ENCODE measurements around the gene MIXL1. TPM values are rescaled to one million over a fixed set of nuclear protein-coding genes. Genes with fewer than 3 reads are reported as not detected.
"Not testable (repeated sequence)": the region's sequence is repeated elsewhere in the genome, so short reads cannot be mapped to it uniquely, and the experiment has no call there.

Gene MIXL1
- total and polyA plus RNA-seq, 2 experiments from 2014 or later: not detected

GRCh38 chr1:226199971-226200370 is 23.5 kb upstream of the MIXL1 start:
- H4K20me1 ChIP-seq (ENCODE audit: insufficient read depth): no peaks in the 10 kb centered on the region
- no peak for DNase-seq
- H3K27ac ChIP-seq: no peak overlapping the region
- H3F3A ChIP-seq (ENCODE audit: insufficient read depth): no peaks in the 10 kb centered on the region
- H3K9me2 ChIP-seq (ENCODE audit: insufficient read depth): no peaks in the 10 kb centered on the region
- no peaks in the 10 kb centered on the region for H3K79me2 ChIP-seq (ENCODE audit: insufficient read depth)
- H3K36me3 ChIP-seq (ENCODE audit: low read depth): no peaks in the 10 kb centered on the region
- WGBS, 2 experiments (ENCODE audit: low coverage in 1 of 2, low lambda C conversion rate in 2 of 2, missing lambda C conversion rate in 2 of 2): 28 to 41% methylated on average over 2 of the region's 2 CpGs
- in situ Hi-C loops (cut with MboI): no loop called here
- TF ChIP-seq EZH2phosphoT487 (IDR thresholded peaks at IDR 0.05; ENCODE audit: insufficient read depth, low read depth): no peak
- no peak overlapping the region for H3K9ac ChIP-seq
- H3K4me2 ChIP-seq (ENCODE audit: unreplicated experiment): no peak overlapping the region
- no peaks in the 10 kb centered on the region for H3K4me1 ChIP-seq (ENCODE audit: insufficient read depth)
- H3K9me3 ChIP-seq (ENCODE audit: low read depth): no peaks in the 10 kb centered on the region
- no peak overlapping the region for H2AFZ ChIP-seq
- no peaks in the 10 kb centered on the region; the same call in 1 of the 2 replicates for H3K27me3 ChIP-seq (replicated peaks; ENCODE audit: insufficient read depth)
- H3K4me3 ChIP-seq: no peak overlapping the region

- TF ChIP-seq EZH2phosphoT487 (IDR thresholded peaks at IDR 0.05; ENCODE audit: insufficient read depth, low read depth) (no peak), EZH2 (IDR thresholded peaks at IDR 0.05; ENCODE audit: insufficient read depth, poor library complexity, severe bottlenecking) (no peak)
- Histone ChIP-seq H3K36me3 (ENCODE audit: low read depth) (no peaks in the 10 kb centered on the region), H3K9me2 (ENCODE audit: insufficient read depth) (no peaks in the 10 kb centered on the region), H3K9me3 (ENCODE audit: low read depth) (no peaks in the 10 kb centered on the region), H3K4me2 (ENCODE audit: unreplicated experiment) (no peak overlapping the region), H4K20me1 (ENCODE audit: insufficient read depth) (no peaks in the 10 kb centered on the region), H3K4me3 (no peak overlapping the region), H2AFZ (no peak overlapping the region), H3K27me3 (replicated peaks; ENCODE audit: insufficient read depth) (no peaks in the 10 kb centered on the region; the same call in 1 of the 2 replicates), H3K27ac (no peak overlapping the region), H3K4me1 (ENCODE audit: insufficient read depth) (no peaks in the 10 kb centered on the region), H3K9ac (no peak overlapping the region), H3K79me2 (ENCODE audit: insufficient read depth) (no peaks in the 10 kb centered on the region), H3F3A (ENCODE audit: insufficient read depth) (no peaks in the 10 kb centered on the region)
- WGBS, 2 experiments (ENCODE audit: low coverage in 1 of 2, low lambda C conversion rate in 2 of 2, missing lambda C conversion rate in 2 of 2): 55 to 57% methylated on average over 5 of the region's 5 CpGs
- in situ Hi-C loops (cut with MboI): no loop called here
- peak; percentile 28 for DNase-seq
These were observed 22.4 kb upstream of the MIXL1 start for GRCh38 chr1:226201029-226201593.

GRCh38 chr1:226202246-226202645 is 21.2 kb upstream of the MIXL1 start:
- Histone ChIP-seq H3K27ac (no peak overlapping the region), H3K4me3 (no peak overlapping the region), H3K79me2 (ENCODE audit: insufficient read depth) (no peaks in the 10 kb centered on the region), H3K9me3 (ENCODE audit: low read depth) (no peaks in the 10 kb centered on the region), H3K4me1 (ENCODE audit: insufficient read depth) (no peaks in the 10 kb centered on the region), H3K27me3 (replicated peaks; ENCODE audit: insufficient read depth) (no peaks in the 10 kb centered on the region; the same call in 1 of the 2 replicates), H3K9ac (no peak overlapping the region), H4K20me1 (ENCODE audit: insufficient read depth) (no peaks in the 10 kb centered on the region), H3F3A (ENCODE audit: insufficient read depth) (no peaks in the 10 kb centered on the region), H3K36me3 (ENCODE audit: low read depth) (no peaks in the 10 kb centered on the region), H3K4me2 (ENCODE audit: unreplicated experiment) (no peak overlapping the region), H3K9me2 (ENCODE audit: insufficient read depth) (no peaks in the 10 kb centered on the region), H2AFZ (no peak overlapping the region)
- in situ Hi-C loops (cut with MboI): no loop called here
- TF ChIP-seq EZH2 (IDR thresholded peaks at IDR 0.05; ENCODE audit: insufficient read depth, poor library complexity, severe bottlenecking) (no peak), EZH2phosphoT487 (IDR thresholded peaks at IDR 0.05; ENCODE audit: insufficient read depth, low read depth) (no peak)
- DNase-seq: no peak
- 60 to 81% methylated on average over 3 of the region's 3 CpGs for WGBS, 2 experiments (ENCODE audit: low coverage in 1 of 2, low lambda C conversion rate in 2 of 2, missing lambda C conversion rate in 2 of 2)

- H3K9me2 ChIP-seq (ENCODE audit: insufficient read depth); H3K36me3 ChIP-seq (ENCODE audit: low read depth); H4K20me1 ChIP-seq (ENCODE audit: insufficient read depth); DNase-seq; H3K79me2 ChIP-seq (ENCODE audit: insufficient read depth); H3K4me2 ChIP-seq (ENCODE audit: unreplicated experiment); in situ Hi-C loops (cut with MboI); H3K27me3 ChIP-seq (replicated peaks; ENCODE audit: insufficient read depth); H3K27ac ChIP-seq; H3K9me3 ChIP-seq (ENCODE audit: low read depth); H3K4me3 ChIP-seq; H2AFZ ChIP-seq; H3F3A ChIP-seq (ENCODE audit: insufficient read depth); H3K9ac ChIP-seq; H3K4me1 ChIP-seq (ENCODE audit: insufficient read depth): not testable (repeated sequence)
- 68 to 79% methylated on average over 6 of the region's 6 CpGs for WGBS, 2 experiments (ENCODE audit: low coverage in 1 of 2, low lambda C conversion rate in 2 of 2, missing lambda C conversion rate in 2 of 2)
These were observed 20.8 kb upstream of the MIXL1 start for GRCh38 chr1:226202666-226203065.

- H3K4me1 ChIP-seq (ENCODE audit: insufficient read depth): no peaks in the 10 kb centered on the region
- no peaks in the 10 kb centered on the region for H3F3A ChIP-seq (ENCODE audit: insufficient read depth)
- no peak overlapping the region for H3K27ac ChIP-seq
- WGBS, 2 experiments (ENCODE audit: low coverage in 1 of 2, low lambda C conversion rate in 2 of 2, missing lambda C conversion rate in 2 of 2): 31 to 67% methylated on average over 1 of the region's 1 CpG
- no peak overlapping the region for H3K4me3 ChIP-seq
- no peak overlapping the region for H3K4me2 ChIP-seq (ENCODE audit: unreplicated experiment)
- H3K27me3 ChIP-seq (replicated peaks; ENCODE audit: insufficient read depth): no peaks in the 10 kb centered on the region; the same call in 1 of the 2 replicates
- H4K20me1 ChIP-seq (ENCODE audit: insufficient read depth): no peaks in the 10 kb centered on the region
- H3K9me2 ChIP-seq (ENCODE audit: insufficient read depth): no peaks in the 10 kb centered on the region
- H3K36me3 ChIP-seq (ENCODE audit: low read depth): no peaks in the 10 kb centered on the region
- H3K9ac ChIP-seq: no peak overlapping the region
- in situ Hi-C loops (cut with MboI): no loop called here
- DNase-seq: peak; percentile 20
- no peaks in the 10 kb centered on the region for H3K79me2 ChIP-seq (ENCODE audit: insufficient read depth)
- TF ChIP-seq EZH2phosphoT487 (IDR thresholded peaks at IDR 0.05; ENCODE audit: insufficient read depth, low read depth) (no peak), EZH2 (IDR thresholded peaks at IDR 0.05; ENCODE audit: insufficient read depth, poor library complexity, severe bottlenecking) (no peak)
- H3K9me3 ChIP-seq (ENCODE audit: low read depth): no peaks in the 10 kb centered on the region
- no peak overlapping the region for H2AFZ ChIP-seq
These were observed 20.2 kb upstream of the MIXL1 start for GRCh38 chr1:226203240-226203639.
